WTC11 (cell line): ENCODE results near the gene ETV6. TPM values are rescaled to one million over a fixed set of nuclear protein-coding genes. Genes with fewer than 3 reads are reported as not detected.
A peak's percentile ranks its signal among the peaks of the same experiment; 100 is the strongest.

Experiments used
- ATAC-seq: fragments of 200-7000 bp; cut with Tn5 transposase; 2 replicates; pipeline ENCODE4 v1.10.0; 2021; ENCODE audit warnings: mild to moderate bottlenecking, moderate library complexity
- CTCF ChIA-PET: fragments of 300-600 bp; sonication (Branson Sonifier 250); formaldehyde crosslinking; loops from one replicate; lab custom pipeline; 2021; ENCODE audit warnings: antibody characterized with exemption; lab: Charles Lee
- POLR2A ChIA-PET: fragments of 350-600 bp; sonication (Branson Sonifier 250); formaldehyde crosslinking; loops from one replicate; lab custom pipeline; 2021; ENCODE audit warnings: antibody characterized with exemption; lab: Charles Lee
- DNase-seq: peaks from one replicate; pipeline ENCODE4 v3.0.0; 2021; ENCODE audit warnings: low spot score
- H3K27ac Mint-ChIP-seq: 2 replicates; pipeline ENCODE4 v1.8.0; 2021; ENCODE audit warnings: mixed read lengths
- H3K27me3 Mint-ChIP-seq: 2 replicates; pipeline ENCODE4 v1.8.0; 2021; ENCODE audit warnings: low read depth, mild to moderate bottlenecking, moderate library complexity, mixed read lengths
- H3K36me3 Mint-ChIP-seq: 2 replicates; pipeline ENCODE4 v1.8.0; 2021; ENCODE audit warnings: mixed read lengths
- H3K4me1 Mint-ChIP-seq: 2 replicates; pipeline ENCODE4 v1.8.0; 2022; ENCODE audit warnings: mixed read lengths
- H3K4me3 Mint-ChIP-seq: 2 replicates; pipeline ENCODE4 v1.8.0; 2021; ENCODE audit warnings: mild to moderate bottlenecking, moderate library complexity, mixed read lengths
- H3K9me3 Mint-ChIP-seq: 2 replicates; pipeline ENCODE4 v1.8.0; 2021; ENCODE audit warnings: mixed read lengths
- ATF1 ChIP-seq: sonication (generic); formaldehyde crosslinking; IDR thresholded peaks from 2 replicates; pipeline ENCODE4 v1.8.1; 2023; ENCODE audit warnings: mild to moderate bottlenecking, moderate library complexity, missing genetic modification reagents
- EMX1 ChIP-seq: fragments of 250-450 bp; sonication (Bioruptor Pico); IDR thresholded peaks from 2 replicates; pipeline ENCODE4 v1.8.0; 2021; ENCODE audit warnings: mild to moderate bottlenecking
- ESRRA ChIP-seq: sonication (generic); formaldehyde crosslinking; IDR thresholded peaks from 2 replicates; pipeline ENCODE4 v1.8.1; 2022; ENCODE audit warnings: mild to moderate bottlenecking, missing genetic modification reagents, borderline replicate concordance
- ETV6 ChIP-seq: sonication (generic); formaldehyde crosslinking; IDR thresholded peaks from 2 replicates; pipeline ENCODE4 v1.8.1; 2022; ENCODE audit warnings: mild to moderate bottlenecking, missing genetic modification reagents
- GABPB1 ChIP-seq: sonication (generic); formaldehyde crosslinking; IDR thresholded peaks from 2 replicates; pipeline ENCODE4 v1.8.1; 2023; ENCODE audit warnings: mild to moderate bottlenecking, missing genetic modification reagents
- GRHL2 ChIP-seq: fragments of 250-450 bp; sonication (Bioruptor Pico); IDR thresholded peaks from 2 replicates; pipeline ENCODE4 v1.8.0; 2022; ENCODE audit warnings: mild to moderate bottlenecking, moderate library complexity; ENCODE audit not compliant: insufficient replicate concordance, severe bottlenecking
- GTF2I ChIP-seq: fragments of 250-450 bp; sonication (Bioruptor Pico); conservative IDR thresholded peaks from 2 replicates; pipeline ENCODE4 v1.4.0; 2021; ENCODE audit warnings: mild to moderate bottlenecking
- IRF2 ChIP-seq: sonication (generic); formaldehyde crosslinking; IDR thresholded peaks from 2 replicates; pipeline ENCODE4 v1.8.0; 2022; ENCODE audit warnings: low read depth, missing genetic modification reagents, borderline replicate concordance
- JUN ChIP-seq: sonication (generic); formaldehyde crosslinking; IDR thresholded peaks from 2 replicates; pipeline ENCODE4 v1.8.0; 2023; ENCODE audit warnings: mild to moderate bottlenecking, missing genetic modification reagents
- NFATC4 ChIP-seq: fragments of 250-450 bp; sonication (Bioruptor Pico); IDR thresholded peaks from 2 replicates; pipeline ENCODE4 v1.9.0; 2021; ENCODE audit warnings: mild to moderate bottlenecking
- NFYB ChIP-seq: sonication (generic); formaldehyde crosslinking; conservative IDR thresholded peaks from 2 replicates; pipeline ENCODE4 v1.8.0; 2022; ENCODE audit warnings: low read depth, missing genetic modification reagents
- NR1H2 ChIP-seq: sonication (generic); formaldehyde crosslinking; IDR thresholded peaks from 2 replicates; pipeline ENCODE4 v1.9.0; 2021; ENCODE audit warnings: mild to moderate bottlenecking, moderate library complexity, missing genetic modification reagents
- NR3C1 ChIP-seq: sonication (generic); formaldehyde crosslinking; conservative IDR thresholded peaks from 2 replicates; pipeline ENCODE4 v1.8.1; 2023; ENCODE audit warnings: low read depth, mild to moderate bottlenecking, missing genetic modification reagents
- RELA ChIP-seq: sonication (generic); formaldehyde crosslinking; IDR thresholded peaks from 2 replicates; pipeline ENCODE4 v1.8.1; 2022; ENCODE audit warnings: missing genetic modification reagents, mild to moderate bottlenecking, borderline replicate concordance
- SMAD4 ChIP-seq: sonication (generic); formaldehyde crosslinking; IDR thresholded peaks from 2 replicates; pipeline ENCODE4 v1.8.0; 2022; ENCODE audit warnings: mild to moderate bottlenecking, missing genetic modification reagents
- SOX15 ChIP-seq: fragments of 250-450 bp; sonication (Bioruptor Pico); IDR thresholded peaks from 2 replicates; pipeline ENCODE4 v1.9.0; 2021; ENCODE audit warnings: mild to moderate bottlenecking
- TP53 ChIP-seq: sonication (generic); formaldehyde crosslinking; IDR thresholded peaks from 2 replicates; pipeline ENCODE4 v1.8.1; 2023; ENCODE audit warnings: mild to moderate bottlenecking, missing genetic modification reagents
- ZNF219 ChIP-seq: sonication (generic); formaldehyde crosslinking; IDR thresholded peaks from 2 replicates; pipeline ENCODE4 v1.8.0; 2023; ENCODE audit warnings: missing genetic modification reagents, mild to moderate bottlenecking, borderline replicate concordance
- ZNF396 ChIP-seq: fragments of 250-450 bp; sonication (Bioruptor Pico); IDR thresholded peaks from 2 replicates; pipeline ENCODE4 v1.8.0; 2021; ENCODE audit warnings: mild to moderate bottlenecking, moderate library complexity, borderline replicate concordance
- ZNF423 ChIP-seq: fragments of 250-450 bp; sonication (Bioruptor Pico); IDR thresholded peaks from 2 replicates; pipeline ENCODE4 v2.1.2; 2022; ENCODE audit warnings: mild to moderate bottlenecking, moderate library complexity
- total RNA-seq: library from RNA; stranded (reverse); gene quantifications from 3 replicates; pipeline ENCODE4 v1.2.3, GENCODE V29; 2021
- TF ChIP-seq, protein P1 (sequence below): fragments of 250-450 bp; sonication (Bioruptor Pico); conservative IDR thresholded peaks from 2 replicates; pipeline ENCODE4 v1.9.0; 2021; ENCODE audit warnings: mild to moderate bottlenecking
- TF ChIP-seq, protein P2 (sequence below): sonication (generic); formaldehyde crosslinking; IDR thresholded peaks from 2 replicates; pipeline ENCODE4 v1.8.1; 2022; ENCODE audit warnings: low read depth, mild to moderate bottlenecking, moderate library complexity, missing genetic modification reagents, borderline replicate concordance
- TF ChIP-seq, protein P3 (sequence below): fragments of 250-450 bp; sonication (Bioruptor Pico); IDR thresholded peaks from 2 replicates; pipeline ENCODE4 v1.8.0; 2021; ENCODE audit warnings: mild to moderate bottlenecking
- TF ChIP-seq, protein P4 (sequence below): fragments of 250-450 bp; sonication (Bioruptor Pico); IDR thresholded peaks from 2 replicates; pipeline ENCODE4 v2.1.2; 2022; ENCODE audit warnings: mild to moderate bottlenecking, moderate library complexity
- TF ChIP-seq, protein P5 (sequence below): fragments of 250-450 bp; sonication (Bioruptor Pico); IDR thresholded peaks from 2 replicates; pipeline ENCODE4 v1.9.0; 2021; ENCODE audit warnings: mild to moderate bottlenecking
- TF ChIP-seq, protein P6 (sequence below): sonication (generic); formaldehyde crosslinking; IDR thresholded peaks from 2 replicates; pipeline ENCODE4 v1.8.1; 2022; ENCODE audit warnings: mild to moderate bottlenecking, moderate library complexity, missing genetic modification reagents
- TF ChIP-seq, protein P7 (sequence below): sonication (generic); formaldehyde crosslinking; IDR thresholded peaks from 2 replicates; pipeline ENCODE4 v1.8.1; 2023; ENCODE audit warnings: mild to moderate bottlenecking, missing genetic modification reagents, moderate library complexity
- TF ChIP-seq, protein P8 (sequence below): sonication (generic); formaldehyde crosslinking; IDR thresholded peaks from 2 replicates; pipeline ENCODE4 v1.8.0; 2022; ENCODE audit warnings: mild to moderate bottlenecking, missing genetic modification reagents

Gene ETV6
- total RNA-seq, 1 experiment from 2014 or later = 23.5 TPM

DNA sequence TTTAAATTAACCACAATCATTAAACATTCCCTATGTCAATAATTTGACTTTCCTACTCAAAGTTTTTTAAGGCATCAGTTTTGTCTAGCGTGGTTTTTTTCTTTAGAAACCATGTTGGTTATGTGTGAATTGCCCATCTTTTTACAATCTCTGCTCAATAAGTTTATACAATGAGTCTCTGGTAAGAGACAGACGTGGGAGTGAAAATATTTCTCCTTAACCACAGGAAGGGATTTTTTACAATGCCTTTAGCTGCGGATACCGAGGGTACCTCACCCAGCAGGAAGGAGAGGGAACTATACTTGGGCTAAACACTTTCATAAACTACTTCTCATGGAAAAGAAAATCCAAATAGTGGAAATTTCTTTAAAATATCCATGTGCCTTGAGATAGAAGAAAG is 229.8 kb downstream of the ETV6 start:
- ChIA-PET CTCF (no interaction called here), POLR2A (no interaction called here)
- no peak for DNase-seq
- TF ChIP-seq, protein P1, sequence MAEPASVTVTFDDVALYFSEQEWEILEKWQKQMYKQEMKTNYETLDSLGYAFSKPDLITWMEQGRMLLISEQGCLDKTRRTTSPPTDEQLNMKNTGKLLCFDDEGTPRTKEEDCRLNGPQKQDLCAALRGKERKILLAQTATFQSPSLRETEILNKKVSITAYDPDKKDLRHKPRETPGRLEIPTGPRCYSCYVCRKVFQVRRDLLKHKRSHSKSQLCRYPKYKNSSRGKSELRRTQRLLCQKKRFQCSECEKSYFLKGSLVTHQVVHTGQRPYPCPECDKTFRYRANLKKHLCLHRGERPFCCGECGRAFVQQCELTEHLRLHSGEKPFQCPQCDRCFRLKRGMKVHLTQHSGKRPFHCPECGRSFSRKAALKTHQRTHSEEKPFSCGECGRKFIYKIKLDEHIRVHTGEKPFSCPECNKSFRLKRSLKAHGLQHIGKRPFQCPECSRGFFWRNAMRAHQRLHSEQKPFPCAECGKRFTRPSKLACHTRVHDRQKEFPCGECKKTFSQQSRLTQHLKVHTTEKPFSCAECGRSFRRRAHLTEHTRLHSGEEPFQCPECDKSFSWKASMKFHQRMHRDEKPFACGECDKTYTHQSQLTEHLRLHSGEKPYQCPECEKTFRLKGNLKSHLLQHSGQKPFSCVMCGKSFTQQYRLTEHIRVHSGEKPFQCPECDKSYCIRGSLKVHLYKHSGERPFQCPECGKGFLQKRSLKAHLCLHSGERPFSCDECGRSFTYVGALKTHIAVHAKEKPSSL (CRISPR knock-in tag) = no peak
- TF ChIP-seq NR3C1 (CRISPR knock-in tag) (no peak), ZNF219 (CRISPR knock-in tag) (no peak), IRF2 (CRISPR knock-in tag) (no peak), SMAD4 (CRISPR knock-in tag) (no peak), GRHL2 (no peak), ZNF396 (CRISPR knock-in tag) (no peak), TP53 (CRISPR knock-in tag) (no peak), ETV6 (no peak), ZNF423 (CRISPR knock-in tag) (no peak), NFYB (no peak), RELA (no peak)
- TF ChIP-seq, protein P2, sequence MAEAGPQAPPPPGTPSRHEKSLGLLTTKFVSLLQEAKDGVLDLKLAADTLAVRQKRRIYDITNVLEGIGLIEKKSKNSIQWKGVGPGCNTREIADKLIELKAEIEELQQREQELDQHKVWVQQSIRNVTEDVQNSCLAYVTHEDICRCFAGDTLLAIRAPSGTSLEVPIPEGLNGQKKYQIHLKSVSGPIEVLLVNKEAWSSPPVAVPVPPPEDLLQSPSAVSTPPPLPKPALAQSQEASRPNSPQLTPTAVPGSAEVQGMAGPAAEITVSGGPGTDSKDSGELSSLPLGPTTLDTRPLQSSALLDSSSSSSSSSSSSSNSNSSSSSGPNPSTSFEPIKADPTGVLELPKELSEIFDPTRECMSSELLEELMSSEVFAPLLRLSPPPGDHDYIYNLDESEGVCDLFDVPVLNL (CRISPR knock-in tag) = no peak
- TF ChIP-seq, protein P3, sequence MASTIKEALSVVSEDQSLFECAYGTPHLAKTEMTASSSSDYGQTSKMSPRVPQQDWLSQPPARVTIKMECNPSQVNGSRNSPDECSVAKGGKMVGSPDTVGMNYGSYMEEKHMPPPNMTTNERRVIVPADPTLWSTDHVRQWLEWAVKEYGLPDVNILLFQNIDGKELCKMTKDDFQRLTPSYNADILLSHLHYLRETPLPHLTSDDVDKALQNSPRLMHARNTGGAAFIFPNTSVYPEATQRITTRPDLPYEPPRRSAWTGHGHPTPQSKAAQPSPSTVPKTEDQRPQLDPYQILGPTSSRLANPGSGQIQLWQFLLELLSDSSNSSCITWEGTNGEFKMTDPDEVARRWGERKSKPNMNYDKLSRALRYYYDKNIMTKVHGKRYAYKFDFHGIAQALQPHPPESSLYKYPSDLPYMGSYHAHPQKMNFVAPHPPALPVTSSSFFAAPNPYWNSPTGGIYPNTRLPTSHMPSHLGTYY (CRISPR knock-in tag) = no peak
- TF ChIP-seq, protein P4, sequence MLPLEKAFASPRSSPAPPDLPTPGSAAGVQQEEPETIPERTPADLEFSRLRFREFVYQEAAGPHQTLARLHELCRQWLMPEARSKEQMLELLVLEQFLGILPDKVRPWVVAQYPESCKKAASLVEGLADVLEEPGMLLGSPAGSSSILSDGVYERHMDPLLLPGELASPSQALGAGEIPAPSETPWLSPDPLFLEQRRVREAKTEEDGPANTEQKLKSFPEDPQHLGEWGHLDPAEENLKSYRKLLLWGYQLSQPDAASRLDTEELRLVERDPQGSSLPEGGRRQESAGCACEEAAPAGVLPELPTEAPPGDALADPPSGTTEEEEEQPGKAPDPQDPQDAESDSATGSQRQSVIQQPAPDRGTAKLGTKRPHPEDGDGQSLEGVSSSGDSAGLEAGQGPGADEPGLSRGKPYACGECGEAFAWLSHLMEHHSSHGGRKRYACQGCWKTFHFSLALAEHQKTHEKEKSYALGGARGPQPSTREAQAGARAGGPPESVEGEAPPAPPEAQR = no peak
- TF ChIP-seq, protein P5, sequence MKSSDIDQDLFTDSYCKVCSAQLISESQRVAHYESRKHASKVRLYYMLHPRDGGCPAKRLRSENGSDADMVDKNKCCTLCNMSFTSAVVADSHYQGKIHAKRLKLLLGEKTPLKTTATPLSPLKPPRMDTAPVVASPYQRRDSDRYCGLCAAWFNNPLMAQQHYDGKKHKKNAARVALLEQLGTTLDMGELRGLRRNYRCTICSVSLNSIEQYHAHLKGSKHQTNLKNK (CRISPR knock-in tag) = no peak
- TF ChIP-seq, protein P6, sequence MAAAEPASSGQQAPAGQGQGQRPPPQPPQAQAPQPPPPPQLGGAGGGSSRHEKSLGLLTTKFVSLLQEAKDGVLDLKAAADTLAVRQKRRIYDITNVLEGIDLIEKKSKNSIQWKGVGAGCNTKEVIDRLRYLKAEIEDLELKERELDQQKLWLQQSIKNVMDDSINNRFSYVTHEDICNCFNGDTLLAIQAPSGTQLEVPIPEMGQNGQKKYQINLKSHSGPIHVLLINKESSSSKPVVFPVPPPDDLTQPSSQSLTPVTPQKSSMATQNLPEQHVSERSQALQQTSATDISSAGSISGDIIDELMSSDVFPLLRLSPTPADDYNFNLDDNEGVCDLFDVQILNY (CRISPR knock-in tag) = no peak
- no peaks in the 10 kb centered on the region for H3K27me3 Mint-ChIP-seq
- H3K9me3 Mint-ChIP-seq = no peaks in the 10 kb centered on the region
- no peak for ATAC-seq
- H3K4me1 Mint-ChIP-seq = peaks cover 28% of the 10 kb centered on the region
- H3K27ac Mint-ChIP-seq = peak overlapping the region; percentile 61
- H3K36me3 Mint-ChIP-seq = no peaks in the 10 kb centered on the region; the same call in 1 of the 2 replicates
- H3K4me3 Mint-ChIP-seq = no peak overlapping the region

DNA sequence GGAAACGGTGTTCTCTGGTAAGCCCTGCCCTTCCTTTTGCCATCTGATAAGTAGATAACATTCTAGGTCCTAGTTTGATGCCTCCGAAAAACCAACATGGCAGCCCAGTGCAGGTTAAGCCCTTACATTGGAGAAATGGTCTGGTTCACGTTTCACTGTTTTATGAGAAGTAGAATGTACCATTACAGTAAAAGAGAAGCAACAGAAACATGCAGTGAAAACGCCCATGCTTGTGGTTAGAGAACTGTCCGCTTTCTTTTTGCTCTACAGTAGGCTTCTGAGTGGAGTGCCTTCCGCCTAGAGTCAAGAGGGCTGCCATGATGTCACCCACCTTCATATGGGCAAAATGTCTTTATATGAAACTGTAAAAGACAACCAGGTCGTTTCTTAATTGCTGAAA is 230.9 kb downstream of the ETV6 start:
- CTCF ChIA-PET = interaction anchor here (0.5 kb wide), 1 partner anchor 11 kb away, joined by 4 read pairs; no protein-coding TSS in a partner anchor
- DNase-seq (no peak), ATAC-seq (no peak)
- Mint-ChIP-seq H3K27ac (no peak overlapping the region), H3K9me3 (no peaks in the 10 kb centered on the region), H3K4me1 (peaks cover 34% of the 10 kb centered on the region), H3K4me3 (no peak overlapping the region), H3K36me3 (no peaks in the 10 kb centered on the region; the same call in 1 of the 2 replicates), H3K27me3 (no peaks in the 10 kb centered on the region)
- POLR2A ChIA-PET = no interaction called here
- TF ChIP-seq ESRRA (CRISPR knock-in tag) = no peak
- TF ChIP-seq, protein P7, sequence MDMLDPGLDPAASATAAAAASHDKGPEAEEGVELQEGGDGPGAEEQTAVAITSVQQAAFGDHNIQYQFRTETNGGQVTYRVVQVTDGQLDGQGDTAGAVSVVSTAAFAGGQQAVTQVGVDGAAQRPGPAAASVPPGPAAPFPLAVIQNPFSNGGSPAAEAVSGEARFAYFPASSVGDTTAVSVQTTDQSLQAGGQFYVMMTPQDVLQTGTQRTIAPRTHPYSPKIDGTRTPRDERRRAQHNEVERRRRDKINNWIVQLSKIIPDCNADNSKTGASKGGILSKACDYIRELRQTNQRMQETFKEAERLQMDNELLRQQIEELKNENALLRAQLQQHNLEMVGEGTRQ (CRISPR knock-in tag) = no peak
- no peak for TF ChIP-seq TP53 (CRISPR knock-in tag)
- TF ChIP-seq NFATC4 (CRISPR knock-in tag) = no peak
- TF ChIP-seq SOX15 = no peak
- TF ChIP-seq, protein P2 (CRISPR knock-in tag) = no peak
- no peak for TF ChIP-seq IRF2 (CRISPR knock-in tag)
- TF ChIP-seq, protein P8, sequence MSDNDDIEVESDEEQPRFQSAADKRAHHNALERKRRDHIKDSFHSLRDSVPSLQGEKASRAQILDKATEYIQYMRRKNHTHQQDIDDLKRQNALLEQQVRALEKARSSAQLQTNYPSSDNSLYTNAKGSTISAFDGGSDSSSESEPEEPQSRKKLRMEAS (CRISPR knock-in tag) = no peak
- TF ChIP-seq NR1H2 (CRISPR knock-in tag) = no peak
- TF ChIP-seq JUN (CRISPR knock-in tag) = no peak
- TF ChIP-seq GTF2I (CRISPR knock-in tag) = no peak
- TF ChIP-seq ATF1 (CRISPR knock-in tag) = no peak
- no peak for TF ChIP-seq GABPB1 (CRISPR knock-in tag)
- no peak for TF ChIP-seq EMX1 (CRISPR knock-in tag)
- no peak for TF ChIP-seq ZNF396 (CRISPR knock-in tag)
